Transverse colon (tissue), 4 donors: ENCODE results near the gene GAPDHS.

Experiments used
- CTCF ChIP-seq, 5 experiments: fragments of 200-600 bp in 3 of 5; fragments of 450-650 bp in 2 of 5; sonication (generic) in 3 of 5; IDR thresholded peaks; 1 replicate in 2 of 5; 2 replicates in 3 of 5; pipeline ENCODE4 v1.5.1; 2016 to 2017; ENCODE audit warnings: antibody characterized with exemption in 5 of 5, inconsistent platforms in 3 of 5, mild to moderate bottlenecking in 2 of 5, moderate library complexity in 1 of 5
- EP300 ChIP-seq: sonication (generic); formaldehyde crosslinking; IDR thresholded peaks from one replicate; pipeline ENCODE4 v1.6.1; 2017; ENCODE audit warnings: antibody characterized with exemption, low read depth
- POLR2A ChIP-seq: fragments of 450-650 bp; IDR thresholded peaks from one replicate; pipeline ENCODE4 v1.6.1; 2016; ENCODE audit warnings: antibody characterized with exemption, mild to moderate bottlenecking, moderate library complexity
- POLR2AphosphoS5 ChIP-seq, 3 donors: sonication (generic); formaldehyde crosslinking; IDR thresholded peaks; one replicate each; pipeline ENCODE4 v1.6.1; 2016; ENCODE audit warnings: antibody characterized with exemption in 3 of 3

- TF ChIP-seq POLR2A: no peak
- TF ChIP-seq CTCF (IDR thresholded peaks at IDR 0.05): no peak
- TF ChIP-seq POLR2AphosphoS5 (IDR thresholded peaks at IDR 0.05): no peak
- no peak for TF ChIP-seq EP300
Measured at GRCh38 chr19:35566738-35567137, 33.5 kb downstream of the GAPDHS start.
